ENCODE results near the gene ALK. TPM values are rescaled to one million over a fixed set of nuclear protein-coding genes. Genes with fewer than 3 reads are reported as not detected.
"Not testable (repeated sequence)": the region's sequence is repeated elsewhere in the genome, so short reads cannot be mapped to it uniquely, and the experiment has no call there.

The ALK gene
- total RNA-seq, 1 donor from 2014 or later: under 0.01 TPM

- TF ChIP-seq CTCF (conservative IDR thresholded peaks at IDR 0.05; ENCODE audit: low read depth, low read length): no peak
- no peak for DNase-seq (ENCODE audit: low read depth)
- H3K4me3 ChIP-seq (ENCODE audit: low read depth, low read length): no peak overlapping the region
Measured at GRCh38 chr2:29760008-29760407, 161.4 kb downstream of the ALK start.

DNA sequence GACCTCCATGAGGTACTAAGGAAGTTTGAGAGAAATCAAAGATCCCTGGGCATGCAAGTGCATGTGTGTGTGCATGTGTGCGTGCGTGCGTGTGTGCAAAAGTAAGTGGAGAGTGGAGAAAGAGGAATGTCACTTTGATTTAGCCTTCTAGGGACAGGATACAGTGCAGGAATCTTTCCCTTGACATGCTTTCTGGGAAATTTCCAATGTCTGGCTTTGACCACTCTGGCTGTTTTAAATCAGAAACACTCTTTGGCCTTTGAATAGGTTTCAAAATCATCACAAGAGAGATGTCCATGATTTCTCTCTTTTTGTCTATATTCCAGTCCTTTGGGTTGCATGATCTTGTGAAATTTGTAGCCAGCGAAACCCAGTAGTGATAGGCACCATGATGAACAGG lies 162.0 kb downstream of the ALK start:
- no peak for TF ChIP-seq CTCF (conservative IDR thresholded peaks at IDR 0.05; ENCODE audit: low read depth, low read length)
- no peak for DNase-seq (ENCODE audit: low read depth)
- H3K4me3 ChIP-seq (ENCODE audit: low read depth, low read length): no peak overlapping the region

DNA sequence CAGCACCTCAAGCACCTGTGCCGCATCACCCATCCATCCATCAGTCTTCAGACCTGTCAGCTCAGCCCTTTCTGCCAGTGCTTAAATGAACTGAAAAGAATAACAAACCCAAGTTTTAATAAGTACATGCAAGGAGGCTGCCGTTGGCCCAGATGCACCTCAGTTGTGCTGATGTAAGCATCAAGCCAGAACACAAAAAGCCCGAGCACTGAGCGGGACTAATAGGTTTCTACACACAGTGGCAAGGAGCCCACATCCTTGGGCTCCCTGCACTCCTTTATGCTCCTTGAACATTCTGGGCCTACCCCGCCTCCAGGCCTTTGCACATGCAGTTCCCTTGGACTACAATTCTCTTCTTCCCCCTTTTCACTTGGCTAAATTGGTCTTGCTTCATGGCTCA lies 165.6 kb downstream of the ALK start:
- TF ChIP-seq CTCF (conservative IDR thresholded peaks at IDR 0.05; ENCODE audit: low read depth, low read length): no peak
- DNase-seq (ENCODE audit: low read depth): no peak
- H3K4me3 ChIP-seq (ENCODE audit: low read depth, low read length): no peak overlapping the region

GRCh38 chr2:29755233-29755632 lies 166.2 kb downstream of the ALK start:
- DNase-seq (ENCODE audit: low read depth): no peak
- TF ChIP-seq CTCF (conservative IDR thresholded peaks at IDR 0.05; ENCODE audit: low read depth, low read length): no peak
- H3K4me3 ChIP-seq (ENCODE audit: low read depth, low read length): no peak overlapping the region

DNA sequence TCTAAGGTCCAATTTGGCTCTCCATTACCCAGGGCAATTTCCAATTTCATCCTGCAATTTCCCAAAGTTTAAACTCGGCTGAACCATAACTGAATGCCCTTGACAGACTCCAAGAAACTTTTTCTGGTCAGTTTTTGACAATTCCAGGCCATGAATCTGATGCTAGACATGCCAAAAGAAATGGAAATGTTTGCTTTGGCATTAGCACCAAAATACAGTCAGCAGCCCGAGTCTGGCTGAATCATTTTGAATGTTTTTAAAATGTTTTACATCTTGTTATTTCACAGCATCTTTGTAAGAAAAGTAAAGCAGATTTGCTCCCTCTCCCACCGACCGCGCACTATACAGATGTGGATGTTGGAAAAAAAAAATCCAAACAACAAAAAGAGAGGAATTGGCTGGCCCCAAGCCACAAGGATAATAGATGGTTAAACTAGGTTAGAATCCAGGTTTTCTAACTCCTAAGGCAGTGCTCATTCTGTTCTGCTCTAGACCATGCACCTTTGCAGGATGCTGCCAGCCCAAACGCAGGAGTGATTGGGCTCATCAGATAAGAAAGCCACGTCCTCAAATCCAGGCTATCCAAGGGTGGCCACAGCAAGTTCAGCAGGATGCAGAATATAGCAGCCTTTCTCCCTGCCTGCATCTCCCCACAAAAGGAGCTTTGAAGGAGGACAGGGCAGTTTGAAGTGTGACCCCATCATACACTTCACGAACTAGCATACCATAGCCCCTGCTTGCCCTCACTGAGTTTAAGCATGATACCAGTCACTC lies 167.5 kb downstream of the ALK start:
- H3K4me3 ChIP-seq (ENCODE audit: low read depth, low read length): no peak overlapping the region
- TF ChIP-seq CTCF (conservative IDR thresholded peaks at IDR 0.05; ENCODE audit: low read depth, low read length): no peak
- DNase-seq (ENCODE audit: low read depth): no peak

DNA sequence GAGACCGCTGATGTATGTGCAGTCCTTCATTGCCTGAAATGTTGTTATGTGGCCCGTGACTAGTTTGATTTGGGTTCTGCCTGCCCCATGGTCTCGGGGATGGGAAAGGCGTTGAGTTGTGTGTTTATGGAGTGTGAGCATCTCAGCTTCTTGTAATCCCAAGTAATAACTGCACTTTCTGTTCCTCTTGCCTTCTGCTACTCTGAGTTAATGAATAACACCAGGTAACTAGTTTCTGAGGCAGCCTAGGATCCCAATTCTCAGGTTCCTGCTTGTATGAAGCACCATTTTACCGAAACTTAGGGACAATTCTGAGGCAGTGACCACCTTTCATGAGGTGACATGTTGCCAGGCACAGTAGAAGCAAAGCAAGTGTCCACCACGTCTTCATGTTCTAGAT lies 170.0 kb downstream of the ALK start:
- no peak for DNase-seq (ENCODE audit: low read depth)
- TF ChIP-seq CTCF (conservative IDR thresholded peaks at IDR 0.05; ENCODE audit: low read depth, low read length): no peak
- H3K4me3 ChIP-seq (ENCODE audit: low read depth, low read length): no peak overlapping the region

DNA sequence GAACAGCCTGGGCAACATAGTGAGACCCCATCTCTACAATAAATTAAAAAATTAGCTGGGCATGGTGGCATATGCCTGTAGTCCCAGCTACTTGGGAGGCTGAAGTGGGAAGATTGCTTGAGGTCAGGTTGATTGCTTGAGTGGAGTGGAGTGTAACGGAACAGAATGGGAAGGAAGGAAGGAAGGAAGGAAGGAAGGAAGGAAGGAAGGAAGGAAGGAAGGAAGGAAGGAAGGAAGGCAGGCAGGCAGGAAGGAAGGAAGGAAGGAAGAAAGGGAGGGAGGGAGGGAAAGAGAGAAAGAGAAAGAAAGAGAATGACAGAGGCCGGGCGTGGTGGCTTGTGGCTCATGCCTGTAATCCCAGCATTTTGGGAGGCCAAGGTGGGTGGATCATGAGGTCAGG lies 170.9 kb downstream of the ALK start:
- DNase-seq (ENCODE audit: low read depth); H3K4me3 ChIP-seq (ENCODE audit: low read depth, low read length): not testable (repeated sequence)
